IPS-18a (cell line): Measurements from ENCODE around the gene CADPS2.

Experiments used
- H3K27ac ChIP-seq: one replicate; pipeline ENCODE4 v1.5.1; 2013; ENCODE audit warnings: low read length
- H3K27me3 ChIP-seq: one replicate; pipeline ENCODE4 v1.6.1; 2013; ENCODE audit warnings: mild to moderate bottlenecking, low read length; ENCODE audit not compliant: control insufficient read depth, insufficient read depth
- H3K36me3 ChIP-seq: one replicate; pipeline ENCODE4 v1.6.1; 2013; ENCODE audit warnings: low read depth, low read length; ENCODE audit not compliant: control insufficient read depth
- H3K4me1 ChIP-seq: one replicate; pipeline ENCODE4 v1.6.1; 2013; ENCODE audit warnings: low read depth, low read length; ENCODE audit not compliant: control insufficient read depth
- H3K4me3 ChIP-seq: one replicate; pipeline ENCODE4 v1.5.1; 2013; ENCODE audit warnings: low read length
- H3K9ac ChIP-seq: one replicate; pipeline ENCODE4 v1.6.1; 2013; ENCODE audit warnings: mild to moderate bottlenecking, low read length, moderate library complexity
- H3K9me3 ChIP-seq: one replicate; pipeline ENCODE4 v1.6.1; 2013; ENCODE audit warnings: low read depth, low read length; ENCODE audit not compliant: control insufficient read depth

Gene CADPS2

GRCh38 chr7:122430710-122431109, 455.6 kb downstream of the CADPS2 start:
- Histone ChIP-seq H3K27ac (no peak overlapping the region), H3K4me3 (no peak overlapping the region)

GRCh38 chr7:122429926-122430325, 456.3 kb downstream of the CADPS2 start:
- no peaks in the 10 kb centered on the region for H3K36me3 ChIP-seq
- peaks cover 23% of the 10 kb centered on the region for H3K4me1 ChIP-seq
- H3K27ac ChIP-seq = no peak overlapping the region
- no peak overlapping the region for H3K9ac ChIP-seq
- no peaks in the 10 kb centered on the region for H3K27me3 ChIP-seq
- H3K9me3 ChIP-seq = no peaks in the 10 kb centered on the region
- H3K4me3 ChIP-seq = no peak overlapping the region

More at GRCh38 chr7:122430710-122431109, 455.6 kb downstream of the CADPS2 start:
- H3K9ac ChIP-seq = no peak overlapping the region
- no peaks in the 10 kb centered on the region for H3K27me3 ChIP-seq
- H3K36me3 ChIP-seq = no peaks in the 10 kb centered on the region
- H3K9me3 ChIP-seq = no peaks in the 10 kb centered on the region
- peaks cover 25% of the 10 kb centered on the region for H3K4me1 ChIP-seq

GRCh38 chr7:122425731-122426130, 460.5 kb downstream of the CADPS2 start:
- no peak overlapping the region for H3K9ac ChIP-seq
- H3K27me3 ChIP-seq = no peaks in the 10 kb centered on the region
- H3K9me3 ChIP-seq = no peaks in the 10 kb centered on the region
- peaks cover 9% of the 10 kb centered on the region for H3K4me1 ChIP-seq
- H3K27ac ChIP-seq = no peak overlapping the region
- no peaks in the 10 kb centered on the region for H3K36me3 ChIP-seq
- H3K4me3 ChIP-seq = no peak overlapping the region

- Histone ChIP-seq H3K9ac (no peak overlapping the region), H3K27me3 (no peaks in the 10 kb centered on the region), H3K36me3 (no peaks in the 10 kb centered on the region), H3K4me1 (no peaks in the 10 kb centered on the region), H3K4me3 (no peak overlapping the region), H3K9me3 (no peaks in the 10 kb centered on the region), H3K27ac (no peak overlapping the region)
Observed at GRCh38 chr7:122423591-122423990, 462.7 kb downstream of the CADPS2 start.

GRCh38 chr7:122416336-122416735, 469.9 kb downstream of the CADPS2 start:
- no peak overlapping the region for H3K4me3 ChIP-seq
- H3K4me1 ChIP-seq = peaks cover 20% of the 10 kb centered on the region
- no peaks in the 10 kb centered on the region for H3K27me3 ChIP-seq
- no peak overlapping the region for H3K9ac ChIP-seq
- H3K36me3 ChIP-seq = no peaks in the 10 kb centered on the region
- H3K27ac ChIP-seq = no peak overlapping the region
- no peaks in the 10 kb centered on the region for H3K9me3 ChIP-seq

- no peaks in the 10 kb centered on the region for H3K27me3 ChIP-seq
- H3K4me1 ChIP-seq = peaks cover 20% of the 10 kb centered on the region
- H3K36me3 ChIP-seq = no peaks in the 10 kb centered on the region
- H3K27ac ChIP-seq = no peak overlapping the region
- no peak overlapping the region for H3K4me3 ChIP-seq
- no peaks in the 10 kb centered on the region for H3K9me3 ChIP-seq
- no peak overlapping the region for H3K9ac ChIP-seq
Observed at GRCh38 chr7:122415510-122415909, 470.8 kb downstream of the CADPS2 start.

- no peaks in the 10 kb centered on the region for H3K27me3 ChIP-seq
- H3K4me3 ChIP-seq = no peak overlapping the region
- no peaks in the 10 kb centered on the region for H3K9me3 ChIP-seq
- H3K36me3 ChIP-seq = no peaks in the 10 kb centered on the region
- no peak overlapping the region for H3K27ac ChIP-seq
- H3K4me1 ChIP-seq = peaks cover 20% of the 10 kb centered on the region
- no peak overlapping the region for H3K9ac ChIP-seq
Observed at GRCh38 chr7:122413339-122413738, 472.9 kb downstream of the CADPS2 start.

- no peak overlapping the region for H3K4me3 ChIP-seq
- H3K9me3 ChIP-seq = no peaks in the 10 kb centered on the region
- peaks cover 20% of the 10 kb centered on the region for H3K4me1 ChIP-seq
- H3K27ac ChIP-seq = no peak overlapping the region
- H3K27me3 ChIP-seq = no peaks in the 10 kb centered on the region
- H3K9ac ChIP-seq = no peak overlapping the region
- H3K36me3 ChIP-seq = no peaks in the 10 kb centered on the region
Observed at GRCh38 chr7:122412883-122413282, 473.4 kb downstream of the CADPS2 start.

GRCh38 chr7:122412441-122412840, 473.8 kb downstream of the CADPS2 start:
- Histone ChIP-seq H3K36me3 (no peaks in the 10 kb centered on the region), H3K27me3 (no peaks in the 10 kb centered on the region), H3K27ac (no peak overlapping the region), H3K9me3 (no peaks in the 10 kb centered on the region), H3K4me1 (peaks cover 22% of the 10 kb centered on the region), H3K9ac (no peak overlapping the region), H3K4me3 (no peak overlapping the region)

- Histone ChIP-seq H3K9ac (no peak overlapping the region), H3K27me3 (no peaks in the 10 kb centered on the region), H3K27ac (peak overlapping the region; percentile 10), H3K4me3 (no peak overlapping the region), H3K9me3 (no peaks in the 10 kb centered on the region), H3K36me3 (no peaks in the 10 kb centered on the region), H3K4me1 (peaks cover 18% of the 10 kb centered on the region)
Observed at GRCh38 chr7:122407195-122407594, 479.1 kb downstream of the CADPS2 start.

GRCh38 chr7:122403113-122403512, 483.1 kb downstream of the CADPS2 start:
- no peak overlapping the region for H3K4me3 ChIP-seq

GRCh38 chr7:122402235-122402634, 484.0 kb downstream of the CADPS2 start:
- Histone ChIP-seq H3K27ac (no peak overlapping the region), H3K4me1 (peaks cover 25% of the 10 kb centered on the region), H3K9ac (no peak overlapping the region), H3K4me3 (no peak overlapping the region), H3K36me3 (no peaks in the 10 kb centered on the region), H3K27me3 (no peaks in the 10 kb centered on the region), H3K9me3 (no peaks in the 10 kb centered on the region)

More at GRCh38 chr7:122403113-122403512, 483.1 kb downstream of the CADPS2 start:
- H3K36me3 ChIP-seq = no peaks in the 10 kb centered on the region
- H3K9me3 ChIP-seq = no peaks in the 10 kb centered on the region
- H3K4me1 ChIP-seq = peaks cover 23% of the 10 kb centered on the region
- no peak overlapping the region for H3K9ac ChIP-seq
- H3K27me3 ChIP-seq = no peaks in the 10 kb centered on the region
- H3K27ac ChIP-seq = no peak overlapping the region
